HEK293T (cell line): Measurements from ENCODE around the gene TMEM259.

ENCODE experiments used
- ARNT ChIP-seq: fragments of 450-650 bp; IDR thresholded peaks from 2 replicates; pipeline ENCODE4 v1.6.1; 2017; ENCODE audit warnings: mild to moderate bottlenecking
- BHLHE40 ChIP-seq: fragments of 450-650 bp; IDR thresholded peaks from 2 replicates; pipeline ENCODE4 v1.6.1; 2016; ENCODE audit warnings: mild to moderate bottlenecking, moderate library complexity, borderline replicate concordance
- ELF4 ChIP-seq: fragments of 450-650 bp; IDR thresholded peaks from 2 replicates; pipeline ENCODE4 v1.6.1; 2017; ENCODE audit warnings: antibody characterized with exemption
- FOXA1 ChIP-seq: fragments of 450-650 bp; IDR thresholded peaks from 2 replicates; pipeline ENCODE4 v1.6.1; 2016; ENCODE audit warnings: mild to moderate bottlenecking
- FOXK2 ChIP-seq: fragments of 450-650 bp; IDR thresholded peaks from 2 replicates; pipeline ENCODE4 v1.6.1; 2016; ENCODE audit warnings: mild to moderate bottlenecking
- FOXM1 ChIP-seq: fragments of 450-650 bp; IDR thresholded peaks from 2 replicates; pipeline ENCODE4 v1.6.1; 2017; ENCODE audit warnings: mild to moderate bottlenecking, borderline replicate concordance
- HDGF ChIP-seq: fragments of 450-650 bp; IDR thresholded peaks from 2 replicates; pipeline ENCODE4 v1.6.1; 2017; ENCODE audit warnings: antibody characterized with exemption, borderline replicate concordance
- LEF1 ChIP-seq: fragments of 450-650 bp; IDR thresholded peaks from 2 replicates; pipeline ENCODE4 v1.6.1; 2017; ENCODE audit warnings: mild to moderate bottlenecking, borderline replicate concordance
- SP1 ChIP-seq: fragments of 450-650 bp; IDR thresholded peaks from 2 replicates; pipeline ENCODE4 v1.6.1; 2017
- SUZ12 ChIP-seq: fragments of 450-650 bp; IDR thresholded peaks from 2 replicates; pipeline ENCODE4 v1.6.1; 2016; ENCODE audit warnings: mild to moderate bottlenecking
- TARDBP ChIP-seq: fragments of 450-650 bp; IDR thresholded peaks from 2 replicates; pipeline ENCODE4 v1.6.1; 2016

DNA sequence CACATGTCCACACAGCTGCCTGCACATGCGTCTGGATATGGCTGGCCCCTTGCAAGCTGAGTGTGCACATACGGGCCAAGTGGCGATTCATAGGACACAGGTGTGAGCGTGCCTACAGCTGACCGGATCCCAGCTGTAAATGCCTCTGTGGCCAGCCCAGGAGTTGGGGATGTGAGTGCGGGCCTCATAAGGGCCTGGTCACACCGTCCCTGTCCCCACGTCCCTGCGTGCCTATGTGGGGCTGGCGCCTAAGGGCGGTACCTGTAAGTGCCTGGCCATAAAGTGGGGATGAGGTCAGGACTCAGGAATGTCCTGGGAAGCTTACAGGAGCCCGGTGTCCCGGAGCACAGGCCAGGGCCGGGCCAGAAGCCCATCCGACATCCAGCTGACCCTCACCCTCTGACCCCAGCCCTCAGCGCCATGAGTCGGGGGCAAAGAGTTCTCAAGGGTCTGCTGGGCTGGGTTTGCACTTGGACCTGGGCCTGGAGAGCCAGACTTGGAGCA lies 44.7 kb upstream of the TMEM259 start:
- TF ChIP-seq FOXK2 (no peak), ARNT (no peak), FOXM1 (no peak), SP1 (no peak), LEF1 (no peak), BHLHE40 (no peak), SUZ12 (no peak), ELF4 (no peak), TARDBP (no peak), FOXA1 (no peak), HDGF (no peak)
